ENCODE data around the gene EFCAB6.

EFCAB6 gene

DNA sequence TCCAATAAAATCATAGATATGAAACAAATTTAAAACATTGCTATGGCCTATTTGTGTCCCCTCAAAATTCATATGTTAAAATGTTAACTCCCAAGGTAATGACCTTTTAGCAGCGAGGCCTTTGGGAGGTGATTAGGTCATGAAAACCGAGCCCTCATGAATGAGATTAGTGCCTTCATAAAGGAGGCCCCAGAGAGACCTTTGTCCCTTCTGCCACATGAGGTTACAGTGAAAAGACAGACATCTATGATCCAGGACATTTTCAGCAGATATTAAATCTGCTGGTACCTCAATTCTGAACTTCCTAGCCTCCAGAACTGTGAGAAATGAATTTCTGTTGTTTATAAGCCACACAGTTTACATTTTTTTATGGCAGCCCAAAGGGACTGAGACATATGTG, 228.6 kb downstream of the EFCAB6 start:
- no peak for DNase-seq (ENCODE audit: low spot score)

DNA sequence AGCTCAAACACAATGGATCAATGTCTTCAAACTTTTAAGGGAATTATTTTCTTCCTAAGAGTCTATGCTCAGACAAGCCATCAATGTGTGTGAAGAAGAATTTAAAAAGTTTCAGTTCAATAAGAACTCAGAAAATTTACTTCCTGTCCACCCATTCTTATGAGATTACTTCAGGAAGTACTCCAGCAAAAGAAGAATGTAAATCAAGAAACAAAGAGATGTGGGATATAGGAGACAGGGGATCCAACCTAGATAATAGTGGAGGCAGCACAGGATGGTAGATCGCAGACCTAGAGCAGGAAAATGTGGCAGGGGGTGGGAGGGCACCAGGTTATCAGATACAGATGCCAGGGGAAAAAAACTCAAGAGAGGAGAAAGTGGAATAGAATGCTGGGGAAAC, 229.7 kb downstream of the EFCAB6 start:
- no peak for DNase-seq (ENCODE audit: low spot score)

DNA sequence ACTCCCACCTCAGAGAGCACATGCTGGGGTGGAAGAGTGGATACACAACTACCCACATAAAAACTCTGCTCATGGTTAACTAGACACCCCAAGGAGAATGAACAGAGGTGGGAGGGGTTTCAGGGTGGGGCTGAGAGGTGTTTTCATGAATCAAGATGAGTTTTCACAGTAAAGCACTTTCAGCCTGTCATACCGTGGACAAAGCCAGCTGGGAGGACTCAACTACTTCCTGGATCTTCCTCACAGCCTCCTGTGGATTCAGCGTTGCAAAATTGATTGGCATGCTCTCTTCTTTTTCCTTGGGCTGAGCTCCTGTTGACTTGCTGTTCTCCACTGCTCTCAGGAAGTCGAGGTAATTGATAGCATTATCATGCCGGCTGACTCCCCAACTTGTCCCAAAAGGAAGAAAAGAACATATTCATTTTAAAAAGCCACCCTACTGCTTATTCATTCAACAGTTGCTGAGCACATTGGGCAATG, 231.8 kb downstream of the EFCAB6 start:
- DNase-seq (ENCODE audit: low spot score) = no peak

DNA sequence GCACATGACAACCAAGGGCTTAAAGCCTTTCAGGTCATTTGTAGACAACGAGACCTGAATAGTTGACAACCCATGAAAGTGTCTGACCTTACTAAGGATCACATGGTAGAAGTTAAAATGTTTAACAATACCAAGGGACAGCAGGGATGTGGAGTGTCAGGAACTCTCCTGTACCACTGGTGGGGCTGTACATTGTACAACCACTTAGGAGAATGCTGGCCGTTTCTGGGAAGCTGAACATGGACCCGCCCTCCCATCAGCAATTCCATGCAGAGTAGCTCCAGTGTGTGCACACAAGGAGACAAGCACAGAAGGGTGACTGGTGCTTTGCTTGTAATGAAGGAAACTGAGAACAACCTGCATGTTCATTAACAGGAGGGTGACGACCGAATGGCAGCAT, 237.4 kb downstream of the EFCAB6 start:
- DNase-seq (ENCODE audit: low spot score) = no peak

DNA sequence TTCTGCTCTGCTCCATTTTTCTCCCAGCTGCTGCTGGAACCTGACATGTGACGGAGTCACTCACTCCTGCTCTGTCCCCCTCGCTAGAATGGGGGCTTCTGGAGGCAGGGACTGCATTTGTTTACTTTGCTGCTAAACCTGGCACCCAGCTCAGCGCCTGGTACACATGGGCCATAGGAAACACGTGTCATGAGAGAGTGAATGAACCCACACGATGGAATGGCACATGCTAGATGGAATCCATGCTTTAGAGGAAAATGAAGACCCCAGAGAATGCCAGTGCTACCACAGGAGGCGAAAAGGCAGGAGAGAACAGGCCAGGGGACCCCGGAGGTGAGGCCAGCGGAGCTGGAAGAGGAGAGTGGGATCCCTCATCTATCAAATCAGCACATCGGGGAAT, 239.4 kb downstream of the EFCAB6 start:
- no peak for DNase-seq (ENCODE audit: low spot score)

DNA sequence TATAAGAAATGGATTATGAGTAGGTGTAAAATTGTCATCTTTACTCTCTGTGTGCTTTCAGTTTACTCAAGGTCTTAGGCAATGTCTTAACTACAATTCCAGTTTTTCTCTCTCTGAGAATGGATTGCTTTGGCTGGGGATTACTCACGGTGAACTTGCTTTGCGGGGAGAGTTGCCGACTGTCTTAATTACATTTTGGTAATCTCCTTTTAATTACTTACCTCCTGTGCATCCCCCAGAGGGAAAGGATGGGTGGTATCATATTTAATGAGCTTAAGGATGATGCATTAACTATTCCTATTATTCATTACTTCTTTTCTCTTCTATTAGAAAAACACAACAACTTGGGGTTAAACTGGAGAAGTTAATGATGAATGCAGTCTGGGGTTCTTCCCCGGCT, 240.9 kb downstream of the EFCAB6 start:
- no peak for DNase-seq (ENCODE audit: low spot score)

DNA sequence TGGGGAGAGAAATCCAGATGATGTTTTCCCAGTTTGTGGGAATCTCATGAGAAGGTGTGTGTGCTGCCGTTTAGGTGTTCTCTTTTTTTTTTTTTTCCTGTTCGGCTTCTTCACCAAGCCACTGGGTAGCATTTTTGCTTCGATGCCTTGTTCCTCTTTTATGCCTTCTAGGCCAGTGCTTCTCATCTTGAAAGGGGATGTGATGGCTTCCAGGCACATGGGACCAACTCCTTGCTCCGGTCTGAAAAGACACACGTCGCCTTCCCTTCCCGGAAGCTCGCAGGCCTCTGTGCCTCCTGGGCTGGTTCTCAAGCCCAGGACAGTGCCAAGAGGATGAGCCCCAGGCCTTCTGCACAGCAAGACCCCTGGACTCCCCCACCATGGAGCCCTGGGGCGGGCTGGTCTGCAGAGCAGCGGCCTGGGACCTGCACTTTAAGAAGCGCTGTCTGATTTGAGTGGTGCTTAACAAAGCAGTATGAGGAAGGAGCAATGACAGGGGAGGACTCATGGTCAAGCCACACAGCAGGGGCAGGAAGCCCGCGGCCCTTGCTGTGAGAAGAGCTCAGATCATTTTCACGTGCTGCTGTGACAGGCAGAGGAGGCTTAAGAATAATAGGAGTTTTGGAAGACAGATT, 241.5 kb downstream of the EFCAB6 start:
- no peak for DNase-seq (ENCODE audit: low spot score)

DNA sequence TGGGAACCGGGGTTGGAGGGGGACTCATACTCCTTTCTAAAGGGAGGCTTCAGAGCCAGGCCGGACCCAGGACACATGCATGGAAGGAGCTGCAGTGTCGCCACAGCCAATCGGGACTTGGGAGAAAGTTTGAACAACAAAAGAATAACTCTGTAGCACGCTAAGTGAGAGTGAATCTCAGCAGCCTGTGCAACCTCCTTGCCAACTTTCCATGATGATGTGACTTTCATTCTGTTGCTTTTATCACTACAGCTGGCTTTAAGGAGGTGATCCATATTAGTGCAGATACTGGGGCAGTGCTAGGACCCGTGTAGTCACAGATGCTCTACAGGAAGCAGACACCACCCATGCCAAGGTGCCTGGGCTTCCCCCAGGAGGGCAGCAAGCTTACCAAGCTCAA, 243.0 kb downstream of the EFCAB6 start:
- DNase-seq (ENCODE audit: low spot score) = no peak

DNA sequence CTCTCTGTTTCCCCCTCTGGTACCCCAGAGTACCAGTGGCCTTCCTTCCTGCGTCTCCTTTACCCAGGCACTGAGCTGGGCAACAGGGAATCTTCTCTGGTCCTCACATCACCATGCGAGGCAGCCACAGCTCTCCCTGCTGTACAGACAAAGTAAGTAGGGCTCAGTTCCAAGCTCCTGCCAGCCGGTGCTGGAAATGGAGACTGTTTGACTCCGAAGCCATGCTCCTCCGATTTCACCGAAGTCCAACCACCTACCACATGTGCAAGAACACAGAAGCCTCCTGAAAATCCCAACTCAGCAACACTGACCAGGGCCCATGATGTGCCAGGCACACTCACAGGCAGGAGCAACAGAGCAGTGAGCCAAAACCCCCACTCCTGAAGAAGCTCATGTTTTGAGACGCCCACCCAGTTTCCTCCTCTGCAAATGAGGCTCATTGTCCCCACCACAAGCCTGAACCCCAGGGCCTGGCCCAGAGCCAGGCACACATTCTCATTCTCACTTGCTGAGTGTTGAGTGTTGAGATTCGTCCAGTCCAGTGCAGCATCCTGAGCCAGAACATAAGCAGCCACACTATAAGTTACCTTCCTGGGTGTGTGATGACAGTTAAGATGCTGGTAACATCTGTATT, 244.3 kb downstream of the EFCAB6 start:
- no peak for DNase-seq (ENCODE audit: low spot score)

DNA sequence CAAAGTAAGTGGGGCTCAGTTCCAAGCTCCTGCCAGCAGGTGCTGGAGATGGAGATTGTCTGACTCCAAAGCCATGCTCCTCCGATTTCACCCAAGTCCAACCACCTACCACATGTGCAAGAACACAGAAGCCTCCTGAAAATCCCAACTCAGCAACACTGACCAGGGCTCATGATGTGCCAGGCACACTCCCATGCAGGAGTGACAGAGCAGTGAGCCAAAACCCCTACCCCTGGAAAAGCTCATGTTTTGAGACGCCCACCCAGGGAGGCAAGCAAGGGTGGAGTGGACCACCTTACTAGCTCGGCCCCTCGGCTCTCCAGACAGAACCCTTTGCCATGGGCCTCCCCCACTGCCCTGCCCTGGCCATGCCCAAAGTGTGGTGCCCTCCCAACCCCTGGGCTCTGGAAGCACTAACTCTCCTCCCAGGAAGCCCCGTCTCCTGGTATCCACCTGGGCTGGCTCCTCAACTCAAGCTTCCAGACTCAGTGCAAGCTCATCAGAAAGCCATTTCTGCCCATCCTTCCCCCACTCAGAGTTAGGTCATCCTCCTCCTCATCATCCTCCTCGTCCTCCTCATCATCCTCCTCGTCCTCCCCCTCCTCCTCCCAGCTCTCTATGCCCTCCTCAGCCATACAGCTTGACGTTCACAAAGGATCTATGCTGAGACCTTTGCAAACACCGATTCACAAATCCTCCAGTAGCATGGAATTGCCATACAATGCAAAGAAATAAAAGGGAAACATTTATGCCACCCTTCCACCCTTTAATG, 245.4 kb downstream of the EFCAB6 start:
- no peak for DNase-seq (ENCODE audit: low spot score)

DNA sequence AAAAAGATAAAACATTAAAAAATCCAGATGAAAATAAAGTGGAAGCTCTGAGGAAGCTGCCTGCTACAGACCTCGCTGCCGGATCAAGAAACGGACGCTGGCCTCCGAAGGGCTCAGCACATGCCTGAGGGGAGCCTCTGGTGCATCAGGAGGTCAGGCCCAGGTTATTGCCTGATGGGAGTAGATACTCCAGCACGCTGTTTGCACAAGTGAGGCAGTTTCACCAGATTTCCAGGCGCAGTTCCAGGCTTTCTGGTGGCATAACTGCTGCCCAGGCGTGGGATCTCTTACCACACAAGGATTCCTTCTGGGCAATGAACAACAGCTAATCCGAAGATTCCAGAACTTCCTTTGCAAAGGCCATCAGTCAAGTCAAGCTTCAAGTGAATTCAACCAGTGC, 246.1 kb downstream of the EFCAB6 start:
- DNase-seq (ENCODE audit: low spot score) = no peak

DNA sequence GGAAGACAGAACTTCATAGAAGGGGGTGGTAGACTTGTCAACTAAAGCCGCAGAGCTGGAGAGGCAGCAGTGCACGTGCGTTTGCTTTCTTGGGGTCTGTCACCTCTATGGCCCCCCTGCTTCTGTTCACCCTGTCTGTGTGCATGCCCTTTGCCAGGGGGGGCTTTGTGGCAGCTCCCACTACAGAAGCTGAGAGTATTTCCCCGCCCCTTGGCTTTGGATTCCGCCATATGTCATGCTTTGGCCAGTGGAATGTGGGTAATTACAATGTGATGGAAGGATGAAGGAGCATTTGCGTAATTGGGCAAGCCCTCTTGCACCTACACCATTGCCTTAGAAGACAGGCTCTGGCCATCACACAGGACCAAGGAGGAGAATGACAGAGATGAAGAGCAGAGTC, 247.2 kb downstream of the EFCAB6 start:
- no peak for DNase-seq (ENCODE audit: low spot score)

DNA sequence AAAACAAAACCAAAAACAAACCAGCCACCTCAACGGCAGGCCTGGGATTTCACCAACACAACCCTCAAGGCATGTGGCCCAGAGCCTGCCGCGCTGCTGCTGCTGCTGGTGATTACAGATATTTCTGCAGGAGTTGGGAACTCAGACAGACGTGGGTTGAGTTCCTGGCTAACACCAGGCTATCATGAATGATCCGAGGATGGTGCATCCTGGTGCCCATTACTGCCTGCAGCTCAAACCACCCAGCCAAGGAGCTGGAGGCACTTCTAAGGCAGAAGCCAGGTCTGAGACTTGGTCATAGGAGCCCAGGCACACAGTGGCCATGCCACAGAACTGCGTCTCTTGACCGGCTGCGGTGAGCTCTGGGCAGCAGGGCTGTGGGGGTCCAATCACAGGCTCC, 248.5 kb downstream of the EFCAB6 start:
- DNase-seq (ENCODE audit: low spot score) = no peak

DNA sequence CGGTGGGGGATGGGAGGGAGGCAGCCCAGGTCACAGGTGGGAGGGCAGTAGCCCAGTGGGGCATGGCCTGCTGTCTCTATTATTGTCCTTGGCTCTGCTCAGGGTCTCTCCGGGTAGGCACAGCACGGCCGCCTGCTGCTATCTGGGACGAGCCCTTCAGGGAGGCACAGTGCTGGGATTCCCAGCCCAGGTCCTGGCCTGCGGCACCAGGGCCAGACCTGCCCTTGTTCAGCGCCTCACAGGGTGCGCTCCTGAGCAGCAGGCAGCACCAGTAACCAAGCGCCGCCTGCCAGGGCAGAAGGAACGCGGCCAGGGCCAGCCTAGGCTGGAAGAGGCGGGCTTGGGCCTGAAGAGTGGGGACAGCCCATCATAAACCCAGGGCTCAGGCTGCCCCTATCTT, 249.3 kb downstream of the EFCAB6 start:
- no peak for DNase-seq (ENCODE audit: low spot score)

DNA sequence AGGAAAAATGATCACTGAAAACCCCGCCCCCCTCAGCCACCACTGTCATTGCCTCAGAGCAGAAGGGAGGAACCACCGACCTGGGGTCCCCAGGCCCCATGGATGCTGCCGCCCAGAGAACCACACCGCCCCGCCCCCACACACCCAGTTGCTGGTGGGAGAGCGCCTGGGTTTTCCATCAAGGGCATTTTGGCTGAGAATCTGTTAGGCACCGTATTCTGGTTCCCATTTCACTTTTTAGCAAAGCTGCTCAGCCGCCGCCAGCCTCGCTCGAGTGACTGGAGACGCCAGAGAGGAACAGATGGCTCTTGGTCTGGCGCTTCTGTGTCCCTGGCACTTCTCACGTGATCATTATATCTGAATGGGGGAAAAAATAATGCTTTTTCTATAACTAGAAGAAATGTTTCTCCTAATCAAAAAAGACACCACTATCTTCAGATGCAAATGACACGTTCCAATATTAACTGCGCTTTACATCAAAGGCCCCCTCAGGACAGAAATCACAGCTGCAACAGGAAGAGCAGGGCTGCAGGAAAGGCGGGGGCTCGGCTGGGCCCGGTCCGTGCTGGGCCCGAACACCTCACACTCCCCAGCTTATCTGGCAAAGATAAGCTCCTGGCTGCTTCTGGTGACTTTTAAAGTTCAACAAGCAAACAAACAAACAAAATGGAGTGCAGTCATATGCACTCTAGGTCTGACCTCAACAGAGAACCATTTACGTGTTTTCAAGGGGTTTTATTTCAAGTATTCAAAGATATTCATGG, 250.5 kb downstream of the EFCAB6 start:
- DNase-seq (ENCODE audit: low spot score) = no peak

DNA sequence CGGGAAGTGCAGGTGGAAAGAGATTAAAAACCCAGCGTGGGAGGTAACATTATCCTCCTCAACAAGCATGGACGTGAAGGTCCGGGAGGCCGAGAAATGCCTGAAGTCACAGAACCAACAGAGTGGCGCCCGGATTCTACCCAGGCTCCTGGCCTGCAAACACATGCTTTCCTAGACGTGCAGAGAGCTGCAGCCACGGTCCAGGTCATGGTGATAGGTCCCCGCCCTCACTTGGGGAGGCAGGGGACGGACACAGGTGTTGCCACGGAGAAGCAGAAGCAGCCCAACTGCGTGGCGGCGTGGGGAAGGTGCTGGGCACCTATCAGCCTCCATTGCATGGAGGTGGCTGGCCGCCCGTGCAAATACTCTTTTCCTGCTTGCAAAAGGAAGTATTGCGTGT, 251.5 kb downstream of the EFCAB6 start:
- DNase-seq (ENCODE audit: low spot score) = no peak

DNA sequence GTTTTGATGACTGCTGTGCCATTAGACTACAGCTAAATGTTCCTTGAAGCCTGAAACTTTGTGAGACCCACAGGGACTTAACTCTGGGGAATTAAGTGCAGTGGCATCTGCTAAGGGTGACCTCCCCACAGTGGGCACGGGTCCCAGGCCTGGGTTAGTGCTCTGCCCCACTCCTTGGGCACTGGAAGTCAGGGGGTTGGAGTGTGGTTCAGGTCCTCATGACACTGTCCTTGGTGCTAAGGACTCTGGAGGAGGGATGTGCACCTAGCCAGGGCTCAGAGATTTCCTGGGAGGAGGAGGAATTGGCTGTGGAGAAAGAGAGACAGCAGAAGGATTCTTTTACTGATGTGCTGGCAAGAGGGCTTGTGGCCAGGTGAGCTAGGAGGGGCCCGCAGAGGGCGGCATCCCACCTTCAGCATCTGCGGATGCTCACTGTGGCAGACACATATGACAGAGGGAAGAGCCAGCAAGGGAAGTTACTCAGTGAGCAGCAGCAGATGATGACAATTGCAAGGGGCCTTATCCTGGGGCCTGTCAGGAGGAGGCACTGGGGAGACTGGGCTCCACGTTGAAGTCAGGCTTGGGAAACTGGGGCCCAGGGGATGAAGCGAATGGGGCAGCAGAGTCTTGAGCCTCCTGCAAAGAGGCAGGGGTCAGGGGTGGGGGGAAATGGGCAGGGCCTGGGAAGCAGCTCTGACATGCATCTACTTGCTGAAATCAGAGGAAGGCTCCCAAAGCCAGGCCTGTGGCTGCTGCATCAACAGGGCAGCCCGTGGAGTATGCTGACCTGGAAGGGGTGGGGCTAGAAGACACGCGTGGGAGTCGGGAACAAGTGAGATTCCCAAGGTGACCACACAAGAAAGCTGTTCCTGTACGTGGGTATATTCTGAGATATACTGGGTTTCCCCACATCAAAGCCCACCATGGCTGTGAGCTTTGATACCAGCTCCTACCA, 256.3 kb downstream of the EFCAB6 start:
- DNase-seq (ENCODE audit: low spot score) = no peak

DNA sequence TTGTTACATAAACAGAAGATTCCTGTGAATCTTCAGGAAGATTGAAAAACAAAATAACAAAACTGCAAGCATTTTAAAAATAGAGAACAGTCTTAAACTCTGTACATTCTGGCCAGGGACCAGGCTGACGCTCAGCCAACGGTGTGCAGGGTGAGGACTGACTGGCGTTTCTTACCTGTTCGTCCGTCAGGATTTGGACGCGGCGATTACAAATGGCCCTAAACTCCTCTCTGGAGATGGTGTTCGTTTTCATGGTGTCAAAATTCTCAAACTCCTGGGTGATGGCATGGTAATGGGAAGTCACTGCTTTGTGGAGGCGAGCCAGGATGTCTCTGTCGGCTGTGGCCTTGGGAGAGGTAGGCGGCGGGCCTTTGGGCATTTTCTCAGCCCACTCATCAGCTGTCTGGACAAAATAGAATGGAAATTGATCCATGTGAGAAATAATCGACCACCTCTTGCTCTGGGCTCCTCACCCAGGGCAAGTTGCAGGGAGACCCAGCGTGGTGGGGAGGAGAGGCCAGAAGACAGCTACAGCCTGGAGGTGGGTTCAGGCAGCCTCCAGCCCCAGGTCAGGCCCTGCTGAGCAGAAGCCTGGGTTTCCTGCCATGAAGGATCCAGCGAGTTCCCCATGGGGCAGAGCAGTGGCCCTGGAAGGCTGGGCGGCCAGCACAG, 257.3 kb downstream of the EFCAB6 start:
- DNase-seq (ENCODE audit: low spot score) = no peak

DNA sequence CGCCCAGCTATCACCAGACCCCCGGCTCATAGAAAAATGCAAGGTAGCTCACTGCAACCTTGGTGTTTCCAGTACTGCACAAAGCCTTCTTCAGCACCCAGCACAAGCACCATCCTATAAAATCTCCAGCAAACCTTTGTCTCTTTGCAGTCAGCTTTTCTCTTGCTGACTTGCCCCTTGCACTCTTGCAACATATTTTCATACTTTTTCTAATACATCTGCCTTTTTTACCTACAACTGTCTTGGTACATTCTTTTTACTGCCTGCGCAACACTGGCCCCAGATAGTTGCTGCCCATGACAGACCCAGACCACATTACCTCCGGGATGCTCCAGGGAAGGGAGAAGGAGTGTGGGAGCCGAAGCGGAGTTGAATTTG, 257.9 kb downstream of the EFCAB6 start:
- no peak for DNase-seq (ENCODE audit: low spot score)

DNA sequence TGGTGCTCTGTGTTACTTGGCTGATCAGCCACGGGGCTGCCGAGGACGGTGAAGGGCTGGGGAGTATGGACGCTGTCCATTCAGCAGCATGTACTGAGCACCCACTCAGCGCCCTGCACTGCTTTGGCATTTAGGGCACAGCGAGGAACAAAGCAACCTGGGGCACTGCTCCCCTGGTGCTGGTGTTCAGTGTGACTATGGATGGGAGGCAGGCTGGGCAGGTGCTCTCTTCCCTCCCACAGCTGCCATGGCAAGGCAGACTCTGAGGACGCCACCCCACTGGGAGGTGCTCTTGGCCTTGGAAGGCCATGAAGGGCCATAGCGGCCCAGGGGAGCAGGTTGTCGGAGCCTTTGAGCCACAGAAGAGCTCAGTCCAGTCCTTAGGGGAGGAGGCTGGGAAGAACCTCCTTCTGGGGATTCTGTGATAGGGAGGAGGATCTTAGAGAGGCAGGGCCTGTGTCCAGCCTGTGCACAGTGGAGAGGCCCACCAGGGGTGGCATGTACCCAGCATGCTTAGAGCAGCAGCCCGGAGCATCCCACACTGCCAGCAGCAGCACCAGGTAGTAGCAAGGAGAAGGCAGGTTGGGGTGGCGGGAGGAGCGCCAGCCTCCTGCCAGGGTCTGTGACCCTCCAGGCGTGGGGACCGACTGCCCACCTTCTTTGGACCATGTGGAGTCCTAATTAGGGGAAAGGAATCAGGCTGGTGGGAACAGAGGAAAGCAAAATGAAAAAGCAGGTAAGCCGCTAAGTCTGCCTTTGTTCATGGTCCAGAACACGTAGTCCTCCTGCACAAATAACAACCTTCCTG, 258.4 kb downstream of the EFCAB6 start:
- DNase-seq (ENCODE audit: low spot score) = no peak

Data from putamen (tissue), 1 donor.